Dendritic cell treated with granulocyte-macrophage colony-stimulating factor and Interleukin-4, amounts not matched to agents 40 ng/mL and 50 ng/mL, for 4 days (primary cell): ENCODE data around the gene TCERG1L.

Experiments
- H3K27ac Mint-ChIP-seq: one replicate; pipeline ENCODE4 v1.8.0; 2022; ENCODE audit warnings: mild to moderate bottlenecking, mixed read lengths
- H3K27me3 Mint-ChIP-seq: one replicate; pipeline ENCODE4 v1.8.0; 2022; ENCODE audit warnings: mild to moderate bottlenecking, mixed read lengths
- H3K36me3 Mint-ChIP-seq: one replicate; pipeline ENCODE4 v1.8.0; 2022; ENCODE audit warnings: low read depth, mixed read lengths
- H3K4me1 Mint-ChIP-seq: one replicate; pipeline ENCODE4 v1.8.0; 2022; ENCODE audit warnings: low read depth, mixed read lengths
- H3K4me3 Mint-ChIP-seq: one replicate; pipeline ENCODE4 v1.8.0; 2022; ENCODE audit warnings: mild to moderate bottlenecking, moderate library complexity, mixed read lengths
- H3K9me3 Mint-ChIP-seq: one replicate; pipeline ENCODE4 v1.8.0; 2022; ENCODE audit warnings: mixed read lengths
- intact Hi-C: fragments of 100-400 bp; cut with micrococcal nuclease; formaldehyde crosslinking; loops from one replicate; pipeline ENCODE4 v1.15.0; 2022

Gene TCERG1L

GRCh38 chr10:131258256-131258655 is 53.3 kb downstream of the TCERG1L start:
- H3K9me3 Mint-ChIP-seq = no peaks in the 10 kb centered on the region
- H3K4me3 Mint-ChIP-seq = no peak overlapping the region
- H3K36me3 Mint-ChIP-seq = no peaks in the 10 kb centered on the region
- intact Hi-C loops = no loop called here
- no peaks in the 10 kb centered on the region for H3K27me3 Mint-ChIP-seq
- H3K27ac Mint-ChIP-seq = no peak overlapping the region
- H3K4me1 Mint-ChIP-seq = no peaks in the 10 kb centered on the region

DNA sequence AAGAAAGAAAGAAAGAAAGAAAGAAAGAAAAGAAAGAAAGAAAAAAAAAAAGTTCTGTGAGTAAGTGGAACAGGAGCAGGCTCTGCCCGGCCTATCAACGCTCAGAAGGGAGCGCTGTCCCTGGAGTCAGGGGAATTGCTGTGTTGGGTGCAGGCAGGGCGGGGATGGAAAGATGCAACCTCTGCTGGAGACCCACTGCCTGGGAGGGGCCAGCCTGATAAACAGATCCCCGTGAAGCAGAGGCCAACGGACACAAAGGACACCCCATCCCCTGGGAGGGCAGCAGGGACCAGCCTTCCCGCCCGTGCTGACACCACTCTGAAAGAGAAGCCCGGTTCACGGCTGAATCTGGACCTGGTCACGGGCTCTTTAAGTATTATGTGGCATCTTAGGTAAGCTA is 54.5 kb downstream of the TCERG1L start:
- Mint-ChIP-seq H3K36me3 (no peaks in the 10 kb centered on the region), H3K27me3 (no peaks in the 10 kb centered on the region), H3K4me3 (no peak overlapping the region), H3K27ac (no peak overlapping the region), H3K4me1 (no peaks in the 10 kb centered on the region), H3K9me3 (no peaks in the 10 kb centered on the region)
- intact Hi-C loops = no loop called here

DNA sequence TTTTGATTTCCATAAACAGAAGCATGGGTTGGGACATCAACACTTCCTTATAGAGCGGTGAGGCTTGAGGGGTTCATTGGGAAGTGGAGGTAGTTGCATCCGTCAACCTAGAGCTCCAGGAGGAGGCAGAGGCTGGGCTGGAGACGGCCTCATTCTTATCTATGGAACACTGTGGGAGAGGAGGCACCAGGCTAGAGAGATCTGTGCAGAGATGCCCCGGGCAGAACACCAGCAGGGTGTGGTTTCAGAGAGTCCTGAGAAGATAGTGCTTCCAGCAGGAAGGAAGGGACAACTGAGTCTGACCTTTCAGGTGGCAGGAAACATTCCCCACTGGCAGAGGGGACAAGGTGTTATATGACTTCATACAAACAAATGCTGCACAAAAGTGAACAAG is 56.7 kb downstream of the TCERG1L start:
- H3K4me3 Mint-ChIP-seq = no peak overlapping the region
- H3K27ac Mint-ChIP-seq = no peak overlapping the region
- H3K9me3 Mint-ChIP-seq = no peaks in the 10 kb centered on the region
- H3K27me3 Mint-ChIP-seq = peaks cover 5% of the 10 kb centered on the region
- no peaks in the 10 kb centered on the region for H3K36me3 Mint-ChIP-seq
- no peaks in the 10 kb centered on the region for H3K4me1 Mint-ChIP-seq
- intact Hi-C loops = no loop called here

GRCh38 chr10:131253931-131254858 is 57.3 kb downstream of the TCERG1L start:
- Mint-ChIP-seq H3K9me3 (no peaks in the 10 kb centered on the region), H3K4me3 (no peak overlapping the region), H3K27me3 (peaks cover 5% of the 10 kb centered on the region), H3K36me3 (no peaks in the 10 kb centered on the region), H3K4me1 (no peaks in the 10 kb centered on the region), H3K27ac (no peak overlapping the region)
- intact Hi-C loops = no loop called here

GRCh38 chr10:131252567-131253276 is 58.8 kb downstream of the TCERG1L start:
- H3K4me1 Mint-ChIP-seq = no peaks in the 10 kb centered on the region
- no peaks in the 10 kb centered on the region for H3K36me3 Mint-ChIP-seq
- H3K27me3 Mint-ChIP-seq = peaks cover 5% of the 10 kb centered on the region
- no peak overlapping the region for H3K4me3 Mint-ChIP-seq
- intact Hi-C loops = no loop called here
- no peaks in the 10 kb centered on the region for H3K9me3 Mint-ChIP-seq
- no peak overlapping the region for H3K27ac Mint-ChIP-seq

- no peaks in the 10 kb centered on the region for H3K36me3 Mint-ChIP-seq
- H3K9me3 Mint-ChIP-seq = no peaks in the 10 kb centered on the region
- peaks cover 5% of the 10 kb centered on the region for H3K27me3 Mint-ChIP-seq
- H3K27ac Mint-ChIP-seq = no peak overlapping the region
- intact Hi-C loops = no loop called here
- H3K4me3 Mint-ChIP-seq = no peak overlapping the region
- no peaks in the 10 kb centered on the region for H3K4me1 Mint-ChIP-seq
Observed at GRCh38 chr10:131251146-131251541, 60.4 kb downstream of the TCERG1L start.

- Mint-ChIP-seq H3K4me1 (no peaks in the 10 kb centered on the region), H3K36me3 (no peaks in the 10 kb centered on the region), H3K27ac (no peak overlapping the region), H3K4me3 (no peak overlapping the region), H3K9me3 (no peaks in the 10 kb centered on the region), H3K27me3 (peaks cover 5% of the 10 kb centered on the region)
- intact Hi-C loops = no loop called here
Observed at GRCh38 chr10:131250454-131251145, 60.9 kb downstream of the TCERG1L start.

GRCh38 chr10:131249955-131250344 is 61.6 kb downstream of the TCERG1L start:
- H3K4me3 Mint-ChIP-seq = no peak overlapping the region
- H3K27me3 Mint-ChIP-seq = peaks cover 5% of the 10 kb centered on the region
- no peaks in the 10 kb centered on the region for H3K9me3 Mint-ChIP-seq
- H3K4me1 Mint-ChIP-seq = no peaks in the 10 kb centered on the region
- H3K36me3 Mint-ChIP-seq = no peaks in the 10 kb centered on the region
- intact Hi-C loops = no loop called here
- H3K27ac Mint-ChIP-seq = no peak overlapping the region

DNA sequence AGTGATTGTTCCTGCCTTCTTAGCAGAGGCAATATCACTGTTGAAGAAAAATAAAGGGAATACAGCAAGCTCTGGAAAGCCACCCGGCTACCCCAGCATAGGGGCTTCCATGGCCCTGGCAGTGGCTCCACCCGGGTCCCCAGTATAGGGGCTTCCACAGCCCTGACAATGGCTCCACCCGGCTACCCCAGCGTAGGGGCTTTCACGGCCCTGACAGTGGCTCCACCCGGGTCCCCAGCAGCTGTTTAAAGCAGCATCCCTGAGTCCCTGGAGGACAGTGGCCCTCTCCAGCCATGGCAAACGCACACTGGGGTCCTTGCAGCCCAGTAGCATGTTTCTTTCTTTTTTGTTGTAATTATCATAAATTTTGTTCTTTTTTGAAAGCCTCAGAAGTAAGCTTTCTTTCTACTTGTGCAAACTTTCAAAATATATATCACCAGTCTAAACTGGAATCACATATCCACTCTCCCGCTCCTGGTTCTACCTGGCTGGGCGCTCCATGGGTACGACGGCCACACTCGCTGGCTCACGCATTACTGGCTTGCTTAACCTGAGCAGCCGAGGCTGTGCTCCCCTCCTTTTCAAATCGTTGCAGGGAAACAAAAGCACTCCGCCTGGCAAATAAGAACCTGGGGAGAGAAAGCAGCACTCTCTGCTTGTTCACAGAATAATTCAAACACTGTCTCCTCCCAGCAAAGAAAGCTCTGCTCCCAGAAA is 62.1 kb downstream of the TCERG1L start:
- Mint-ChIP-seq H3K4me3 (no peak overlapping the region), H3K9me3 (no peaks in the 10 kb centered on the region), H3K4me1 (no peaks in the 10 kb centered on the region), H3K36me3 (no peaks in the 10 kb centered on the region), H3K27ac (no peak overlapping the region), H3K27me3 (peaks cover 5% of the 10 kb centered on the region)
- intact Hi-C loops = no loop called here

DNA sequence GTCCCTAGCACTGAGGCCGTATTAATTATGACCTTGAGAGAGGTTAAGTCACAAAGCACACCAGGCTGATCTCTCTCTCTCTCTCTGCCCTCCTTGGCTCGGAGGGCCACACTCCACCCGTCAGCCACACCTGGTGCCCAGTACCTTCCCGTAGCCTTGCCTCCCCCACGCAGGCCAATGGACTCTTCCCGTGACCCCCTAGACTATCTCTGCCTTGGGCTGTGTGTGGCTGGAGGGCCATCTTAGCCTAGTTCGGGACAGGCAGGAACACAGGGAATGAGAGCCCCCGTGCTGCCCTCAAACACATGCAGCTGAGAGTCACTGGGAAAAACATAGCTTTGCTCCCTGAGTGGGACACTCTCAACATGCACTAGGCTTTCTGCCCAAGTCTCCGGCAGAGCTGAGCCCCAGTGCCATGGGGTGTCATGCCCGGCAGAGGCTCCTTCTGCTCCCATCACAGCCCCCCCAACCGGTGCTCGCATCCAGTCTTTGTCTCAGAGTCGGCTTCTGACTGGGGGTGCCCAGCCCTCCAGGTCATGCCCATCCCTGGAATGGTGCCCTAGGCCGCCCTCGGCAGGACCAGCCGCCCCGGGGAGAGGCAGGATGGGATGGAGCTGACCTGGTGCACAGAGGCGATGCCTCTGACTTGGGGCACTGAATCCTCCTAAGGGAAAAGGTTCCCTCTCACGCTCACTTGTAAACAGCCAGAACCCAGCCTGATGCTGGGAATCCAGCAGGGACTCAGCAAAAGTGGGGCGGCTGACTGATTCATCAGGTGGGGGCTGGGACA is 63.0 kb downstream of the TCERG1L start:
- intact Hi-C loops = no loop called here
- Mint-ChIP-seq H3K36me3 (no peaks in the 10 kb centered on the region), H3K9me3 (no peaks in the 10 kb centered on the region), H3K4me1 (no peaks in the 10 kb centered on the region), H3K4me3 (no peak overlapping the region), H3K27ac (no peak overlapping the region), H3K27me3 (peaks cover 5% of the 10 kb centered on the region)

DNA sequence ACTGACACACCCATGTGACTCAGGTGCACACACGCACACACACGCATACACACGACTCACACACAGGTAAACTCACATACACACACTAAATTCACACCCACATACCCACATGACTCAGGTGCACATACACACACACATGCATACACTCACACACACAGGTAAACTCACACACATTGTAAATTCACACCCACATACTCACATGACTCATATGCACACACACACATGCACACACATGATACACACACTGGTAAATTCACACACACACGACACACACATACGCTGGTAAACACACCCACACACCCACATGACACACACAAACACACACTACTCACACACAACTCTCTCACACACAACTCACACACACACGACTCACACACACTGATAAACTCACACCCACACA is 63.6 kb downstream of the TCERG1L start:
- Mint-ChIP-seq H3K27ac (no peak overlapping the region), H3K27me3 (peaks cover 5% of the 10 kb centered on the region), H3K36me3 (no peaks in the 10 kb centered on the region), H3K4me1 (no peaks in the 10 kb centered on the region), H3K9me3 (no peaks in the 10 kb centered on the region), H3K4me3 (no peak overlapping the region)
- intact Hi-C loops = no loop called here

- intact Hi-C loops = no loop called here
- peaks cover 5% of the 10 kb centered on the region for H3K27me3 Mint-ChIP-seq
- H3K4me1 Mint-ChIP-seq = no peaks in the 10 kb centered on the region
- no peak overlapping the region for H3K4me3 Mint-ChIP-seq
- H3K36me3 Mint-ChIP-seq = no peaks in the 10 kb centered on the region
- no peaks in the 10 kb centered on the region for H3K9me3 Mint-ChIP-seq
- no peak overlapping the region for H3K27ac Mint-ChIP-seq
Observed at GRCh38 chr10:131246775-131247174, 64.7 kb downstream of the TCERG1L start.

GRCh38 chr10:131246089-131246488 is 65.4 kb downstream of the TCERG1L start:
- H3K36me3 Mint-ChIP-seq = no peaks in the 10 kb centered on the region
- H3K27ac Mint-ChIP-seq = no peak overlapping the region
- intact Hi-C loops = no loop called here
- no peaks in the 10 kb centered on the region for H3K4me1 Mint-ChIP-seq
- H3K4me3 Mint-ChIP-seq = no peak overlapping the region
- peaks cover 3% of the 10 kb centered on the region for H3K27me3 Mint-ChIP-seq
- H3K9me3 Mint-ChIP-seq = no peaks in the 10 kb centered on the region
